GM12878 (cell line): ENCODE results near the gene REPIN1.

Experiments used
- CBX5 ChIP-seq: sonication (generic); IDR thresholded peaks from 2 replicates; pipeline ENCODE4 v1.6.1; 2016; ENCODE audit warnings: low read depth, moderate library complexity, mild to moderate bottlenecking, inconsistent platforms
- POLR2AphosphoS5 ChIP-seq: IDR thresholded peaks from 2 replicates; pipeline ENCODE4 v1.6.1; 2011; ENCODE audit warnings: mild to moderate bottlenecking, low read length, inconsistent platforms
- RAD21 ChIP-seq: IDR thresholded peaks from 2 replicates; pipeline ENCODE4 v1.6.1; 2011; ENCODE audit warnings: mild to moderate bottlenecking, low read depth, low read length, moderate library complexity; ENCODE audit not compliant: insufficient read depth
- SMAD5 ChIP-seq: IDR thresholded peaks from 2 replicates; pipeline ENCODE4 v1.6.1; 2016; ENCODE audit warnings: antibody characterized with exemption, low read depth
- ZBTB33 ChIP-seq: fragments of 450-650 bp; IDR thresholded peaks from 2 replicates; pipeline ENCODE4 v1.6.1; 2017; ENCODE audit warnings: mild to moderate bottlenecking

- TF ChIP-seq ZBTB33 (no peak), SMAD5 (no peak), CBX5 (no peak), RAD21 (no peak), POLR2AphosphoS5 (no peak)
Observed at GRCh38 chr7:150411606-150412005, 43.0 kb downstream of the REPIN1 start.
